Liver (tissue), 9 donors: Measurements from ENCODE around the gene NXN. TPM values are rescaled to one million over a fixed set of nuclear protein-coding genes. Genes with fewer than 3 reads are reported as not detected.

Experiments
- DNase-seq: peaks from one replicate; pipeline ENCODE4 v3.0.0-alpha.2; 2017; ENCODE audit warnings: low spot score
- H3K27ac ChIP-seq, 2 donors: one replicate each; pipeline ENCODE4 v1.7.0; 2013; ENCODE audit warnings: inconsistent platforms in 2 of 2, low read length in 2 of 2, control low read depth in 1 of 2, low read depth in 1 of 2, mild to moderate bottlenecking in 1 of 2
- H3K27me3 ChIP-seq, 4 donors: one replicate each; pipeline versions ENCODE4 v1.6.1 to v1.7.0; 2013; ENCODE audit warnings: low read length in 3 of 4, inconsistent platforms in 1 of 4, mild to moderate bottlenecking in 1 of 4, moderate library complexity in 1 of 4; ENCODE audit not compliant: control insufficient read depth in 4 of 4, insufficient read depth in 4 of 4
- H3K36me3 ChIP-seq, 4 donors: one replicate each; pipeline versions ENCODE4 v1.6.1 to v1.7.0; 2013; ENCODE audit warnings: low read length in 3 of 4, mild to moderate bottlenecking in 3 of 4, low read depth in 1 of 4, moderate library complexity in 1 of 4; ENCODE audit not compliant: control insufficient read depth in 4 of 4, insufficient read depth in 3 of 4
- H3K4me1 ChIP-seq, 4 donors: one replicate each; pipeline versions ENCODE4 v1.6.1 to v1.7.0; 2013; ENCODE audit warnings: low read length in 3 of 4, mild to moderate bottlenecking in 3 of 4, moderate library complexity in 1 of 4; ENCODE audit not compliant: control insufficient read depth in 4 of 4, insufficient read depth in 4 of 4
- H3K4me3 ChIP-seq, 3 donors: one replicate each; pipeline versions ENCODE4 v1.6.1 to v1.7.0; 2013; ENCODE audit warnings: low read length in 3 of 3, control low read depth in 1 of 3, low read depth in 1 of 3, mild to moderate bottlenecking in 1 of 3
- H3K9ac ChIP-seq, 2 donors: one replicate each; pipeline ENCODE4 v1.7.0; 2013; ENCODE audit warnings: low read length in 2 of 2, mild to moderate bottlenecking in 2 of 2, moderate library complexity in 2 of 2, control low read depth in 1 of 2, low read depth in 1 of 2
- H3K9me3 ChIP-seq, 4 donors: one replicate each; pipeline versions ENCODE4 v1.6.1 to v1.7.0; 2013; ENCODE audit warnings: low read length in 3 of 4; ENCODE audit not compliant: control insufficient read depth in 4 of 4
- ATF3 ChIP-seq: IDR thresholded peaks from 2 replicates; pipeline ENCODE4 v1.6.1; 2016; ENCODE audit warnings: antibody characterized with exemption
- CTCF ChIP-seq: fragments of 150-350 bp; IDR thresholded peaks from 2 replicates; pipeline ENCODE4 v1.5.1; 2017; ENCODE audit warnings: improper control_type of control experiment, low read depth, low read length; ENCODE audit not compliant: missing input control
- EGR1 ChIP-seq, 2 donors: IDR thresholded peaks; 2 replicates each; pipeline ENCODE4 v1.6.1; 2016 to 2018; ENCODE audit warnings: antibody characterized with exemption in 2 of 2, low read depth in 2 of 2
- FOXA1 ChIP-seq: IDR thresholded peaks from 2 replicates; pipeline ENCODE4 v1.6.1; 2016; ENCODE audit warnings: antibody characterized with exemption
- FOXA2 ChIP-seq: IDR thresholded peaks from 2 replicates; pipeline ENCODE4 v1.6.1; 2016; ENCODE audit warnings: antibody characterized with exemption
- GABPA ChIP-seq, 2 donors: IDR thresholded peaks in 1 of 2; conservative IDR thresholded peaks in 1 of 2; 2 replicates each; pipeline ENCODE4 v1.6.1; 2016; ENCODE audit warnings: antibody characterized with exemption in 2 of 2, mild to moderate bottlenecking in 1 of 2, moderate library complexity in 1 of 2
- HNF4A ChIP-seq, 2 donors: conservative IDR thresholded peaks; 2 replicates each; pipeline ENCODE4 v1.6.1; 2016; ENCODE audit warnings: antibody characterized with exemption in 2 of 2, mild to moderate bottlenecking in 2 of 2
- HNF4G ChIP-seq: IDR thresholded peaks from 2 replicates; pipeline ENCODE4 v1.6.1; 2016; ENCODE audit warnings: antibody characterized with exemption
- JUND ChIP-seq, 2 donors: IDR thresholded peaks; 2 replicates each; pipeline ENCODE4 v1.6.1; 2016; ENCODE audit warnings: antibody characterized with exemption in 2 of 2
- MAX ChIP-seq: IDR thresholded peaks from 2 replicates; pipeline ENCODE4 v1.6.1; 2016; ENCODE audit warnings: antibody characterized with exemption
- NR2F2 ChIP-seq: IDR thresholded peaks from 2 replicates; pipeline ENCODE4 v1.6.1; 2016; ENCODE audit warnings: antibody characterized with exemption
- RAD21 ChIP-seq, 2 donors: IDR thresholded peaks; 2 replicates each; pipeline ENCODE4 v1.6.1; 2016; ENCODE audit warnings: antibody characterized with exemption in 2 of 2, mild to moderate bottlenecking in 2 of 2
- REST ChIP-seq: IDR thresholded peaks from 2 replicates; pipeline ENCODE4 v1.6.1; 2016; ENCODE audit warnings: antibody characterized with exemption, mild to moderate bottlenecking
- RXRA ChIP-seq, 2 donors: IDR thresholded peaks; 2 replicates each; pipeline ENCODE4 v1.6.1; 2017 to 2018; ENCODE audit warnings: antibody characterized with exemption in 2 of 2, mild to moderate bottlenecking in 1 of 2
- SP1 ChIP-seq: IDR thresholded peaks from 2 replicates; pipeline ENCODE4 v1.6.1; 2018; ENCODE audit warnings: antibody characterized with exemption, mild to moderate bottlenecking
- TAF1 ChIP-seq: conservative IDR thresholded peaks from 2 replicates; pipeline ENCODE4 v1.6.1; 2016; ENCODE audit warnings: antibody characterized with exemption, mild to moderate bottlenecking
- YY1 ChIP-seq: IDR thresholded peaks from 2 replicates; pipeline ENCODE4 v1.6.1; 2016; ENCODE audit warnings: antibody characterized with exemption, mild to moderate bottlenecking
- ZBTB33 ChIP-seq: IDR thresholded peaks from 2 replicates; pipeline ENCODE4 v1.6.1; 2016; ENCODE audit warnings: antibody characterized with exemption
- WGBS: extraction: QIAGEN DNeasy Blood & Tissue Kit; methylation state at CpG from one replicate; pipeline ENCODE4 v1.1.7; 2013; 5-methylcytosine and 5-hydroxymethylcytosine counted together
- polyA plus RNA-seq, 2 donors: library from polyadenylated mRNA; stranded (reverse) in 1 of 2; unstranded in 1 of 2; fragments of 200-250 nt in 1 of 2; fragments of >200 nt in 1 of 2; fragmentation: Nextera tagmentation in 1 of 2; extraction: Ambion mirVana in 1 of 2; gene quantifications; one replicate each; pipeline versions ENCODE4 v1.2.1 to v1.2.3, GENCODE V29; 2013 to 2015
- total RNA-seq, 2 donors: library from RNA; depleted of rRNA; stranded (reverse); fragments of >200 nt; gene quantifications; one replicate each; pipeline ENCODE4 v1.2.3, GENCODE V29; 2014
- donor health status: healthy.
- donor health status: healthy.
- donor health status: healthy.
- donor health status: healthy.
- donor health status: healthy.

NXN gene
- total and polyA plus RNA-seq, 4 donors, result 2.3 to 4.5 (median 3.3) TPM

GRCh38 chr17:1008008-1008761 lies 28.6 kb upstream of the NXN start:
- H3K27me3 ChIP-seq, result no peaks in the 10 kb centered on the region
- TF ChIP-seq EGR1 (IDR thresholded peaks at IDR 0.05; ENCODE audit: low read depth in 2 of 2) (no peak), SP1 (no peak), CTCF (no peak), ZBTB33 (no peak), ATF3 (no peak), FOXA1 (no peak), REST (no peak), GABPA (IDR thresholded peaks at IDR 0.05 in 1 of 2, conservative IDR thresholded peaks at IDR 0.05 in 1 of 2) (no peak), TAF1 (no peak), MAX (no peak), HNF4G (no peak), FOXA2 (no peak), RXRA (IDR thresholded peaks at IDR 0.05) (no peak), JUND (IDR thresholded peaks at IDR 0.05) (no peak), RAD21 (IDR thresholded peaks at IDR 0.05) (no peak), HNF4A (conservative IDR thresholded peaks at IDR 0.05) (no peak), NR2F2 (no peak), YY1 (no peak)
- no peak overlapping the region for H3K27ac ChIP-seq
- no peak for DNase-seq
- H3K9ac ChIP-seq, result no peak overlapping the region
- H3K9me3 ChIP-seq, result no peaks in the 10 kb centered on the region
- WGBS, result 93% methylated on average over 21 of the region's 21 CpGs
- H3K36me3 ChIP-seq, result peaks cover 0 to 7% (median 4%) of the 10 kb centered on the region in 4 donors
- peaks cover 0 to 13% (median 2%) of the 10 kb centered on the region in 4 donors for H3K4me1 ChIP-seq
- H3K4me3 ChIP-seq, result no peak overlapping the region
